ENCODE results near the gene PRRT1B. TPM values are rescaled to one million over a fixed set of nuclear protein-coding genes. Genes with fewer than 3 reads are reported as not detected.
A peak's percentile ranks its signal among the peaks of the same experiment; 100 is the strongest.

PRRT1B gene
- total RNA-seq, 1 experiment from 2014 or later, result 1.2 TPM

DNA sequence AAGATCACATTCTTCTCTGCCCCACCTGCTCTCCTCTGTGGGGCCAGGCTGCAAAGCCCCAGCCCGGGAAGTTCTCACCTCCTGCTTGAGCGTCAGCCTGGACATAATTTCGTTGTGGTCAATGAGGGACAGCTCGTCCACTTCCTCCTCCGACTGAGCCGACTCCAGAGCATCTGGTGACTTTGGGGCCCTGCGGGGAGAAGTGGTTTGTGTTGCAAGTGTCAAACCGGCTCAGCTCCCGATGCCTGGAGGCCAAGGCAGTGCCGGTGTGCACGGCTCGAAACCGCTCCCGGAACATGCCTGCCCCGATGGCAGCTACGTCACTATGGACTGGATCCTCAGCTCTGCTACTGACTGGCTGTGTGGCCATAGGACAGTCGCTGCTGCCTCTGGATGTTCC is 52.8 kb downstream of the PRRT1B start:
- H3K27ac Mint-ChIP-seq, result peak overlapping the region; percentile 19
- no peaks in the 10 kb centered on the region for H3K4me1 Mint-ChIP-seq
- no peak overlapping the region for H3K4me3 Mint-ChIP-seq
- no peak for DNase-seq (ENCODE audit: low spot score)
- ChIA-PET CTCF (interaction anchor here (0.8 to 1.5 kb wide), 2 partner anchors 44 to 115 kb away, joined by 3 to 4 read pairs; no protein-coding TSS in a partner anchor), POLR2A (no interaction called here)
- peaks cover 23% of the 10 kb centered on the region; the same call in 1 of the 2 replicates for H3K36me3 Mint-ChIP-seq
- no peak for TF ChIP-seq ELF4 (CRISPR knock-in tag; IDR thresholded peaks at IDR 0.05; ENCODE audit: low read depth)
- TF ChIP-seq, protein P1, sequence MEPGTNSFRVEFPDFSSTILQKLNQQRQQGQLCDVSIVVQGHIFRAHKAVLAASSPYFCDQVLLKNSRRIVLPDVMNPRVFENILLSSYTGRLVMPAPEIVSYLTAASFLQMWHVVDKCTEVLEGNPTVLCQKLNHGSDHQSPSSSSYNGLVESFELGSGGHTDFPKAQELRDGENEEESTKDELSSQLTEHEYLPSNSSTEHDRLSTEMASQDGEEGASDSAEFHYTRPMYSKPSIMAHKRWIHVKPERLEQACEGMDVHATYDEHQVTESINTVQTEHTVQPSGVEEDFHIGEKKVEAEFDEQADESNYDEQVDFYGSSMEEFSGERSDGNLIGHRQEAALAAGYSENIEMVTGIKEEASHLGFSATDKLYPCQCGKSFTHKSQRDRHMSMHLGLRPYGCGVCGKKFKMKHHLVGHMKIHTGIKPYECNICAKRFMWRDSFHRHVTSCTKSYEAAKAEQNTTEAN (CRISPR knock-in tag; IDR thresholded peaks at IDR 0.05), result no peak
- TF ChIP-seq, protein P2, sequence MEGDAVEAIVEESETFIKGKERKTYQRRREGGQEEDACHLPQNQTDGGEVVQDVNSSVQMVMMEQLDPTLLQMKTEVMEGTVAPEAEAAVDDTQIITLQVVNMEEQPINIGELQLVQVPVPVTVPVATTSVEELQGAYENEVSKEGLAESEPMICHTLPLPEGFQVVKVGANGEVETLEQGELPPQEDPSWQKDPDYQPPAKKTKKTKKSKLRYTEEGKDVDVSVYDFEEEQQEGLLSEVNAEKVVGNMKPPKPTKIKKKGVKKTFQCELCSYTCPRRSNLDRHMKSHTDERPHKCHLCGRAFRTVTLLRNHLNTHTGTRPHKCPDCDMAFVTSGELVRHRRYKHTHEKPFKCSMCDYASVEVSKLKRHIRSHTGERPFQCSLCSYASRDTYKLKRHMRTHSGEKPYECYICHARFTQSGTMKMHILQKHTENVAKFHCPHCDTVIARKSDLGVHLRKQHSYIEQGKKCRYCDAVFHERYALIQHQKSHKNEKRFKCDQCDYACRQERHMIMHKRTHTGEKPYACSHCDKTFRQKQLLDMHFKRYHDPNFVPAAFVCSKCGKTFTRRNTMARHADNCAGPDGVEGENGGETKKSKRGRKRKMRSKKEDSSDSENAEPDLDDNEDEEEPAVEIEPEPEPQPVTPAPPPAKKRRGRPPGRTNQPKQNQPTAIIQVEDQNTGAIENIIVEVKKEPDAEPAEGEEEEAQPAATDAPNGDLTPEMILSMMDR (IDR thresholded peaks at IDR 0.05), result no peak
- no peak for TF ChIP-seq ZNF416 (CRISPR knock-in tag; IDR thresholded peaks at IDR 0.05)
- no peak for TF ChIP-seq SMAD3 (CRISPR knock-in tag; IDR thresholded peaks at IDR 0.05; ENCODE audit: borderline replicate concordance)
- TF ChIP-seq, protein P3, sequence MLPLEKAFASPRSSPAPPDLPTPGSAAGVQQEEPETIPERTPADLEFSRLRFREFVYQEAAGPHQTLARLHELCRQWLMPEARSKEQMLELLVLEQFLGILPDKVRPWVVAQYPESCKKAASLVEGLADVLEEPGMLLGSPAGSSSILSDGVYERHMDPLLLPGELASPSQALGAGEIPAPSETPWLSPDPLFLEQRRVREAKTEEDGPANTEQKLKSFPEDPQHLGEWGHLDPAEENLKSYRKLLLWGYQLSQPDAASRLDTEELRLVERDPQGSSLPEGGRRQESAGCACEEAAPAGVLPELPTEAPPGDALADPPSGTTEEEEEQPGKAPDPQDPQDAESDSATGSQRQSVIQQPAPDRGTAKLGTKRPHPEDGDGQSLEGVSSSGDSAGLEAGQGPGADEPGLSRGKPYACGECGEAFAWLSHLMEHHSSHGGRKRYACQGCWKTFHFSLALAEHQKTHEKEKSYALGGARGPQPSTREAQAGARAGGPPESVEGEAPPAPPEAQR (CRISPR knock-in tag; IDR thresholded peaks at IDR 0.05), result no peak
- TF ChIP-seq ZNF138 (CRISPR knock-in tag; conservative IDR thresholded peaks at IDR 0.05), result no peak
- TF ChIP-seq, protein P4, sequence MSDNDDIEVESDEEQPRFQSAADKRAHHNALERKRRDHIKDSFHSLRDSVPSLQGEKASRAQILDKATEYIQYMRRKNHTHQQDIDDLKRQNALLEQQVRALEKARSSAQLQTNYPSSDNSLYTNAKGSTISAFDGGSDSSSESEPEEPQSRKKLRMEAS (CRISPR knock-in tag; IDR thresholded peaks at IDR 0.05), result no peak
- TF ChIP-seq, protein P5, sequence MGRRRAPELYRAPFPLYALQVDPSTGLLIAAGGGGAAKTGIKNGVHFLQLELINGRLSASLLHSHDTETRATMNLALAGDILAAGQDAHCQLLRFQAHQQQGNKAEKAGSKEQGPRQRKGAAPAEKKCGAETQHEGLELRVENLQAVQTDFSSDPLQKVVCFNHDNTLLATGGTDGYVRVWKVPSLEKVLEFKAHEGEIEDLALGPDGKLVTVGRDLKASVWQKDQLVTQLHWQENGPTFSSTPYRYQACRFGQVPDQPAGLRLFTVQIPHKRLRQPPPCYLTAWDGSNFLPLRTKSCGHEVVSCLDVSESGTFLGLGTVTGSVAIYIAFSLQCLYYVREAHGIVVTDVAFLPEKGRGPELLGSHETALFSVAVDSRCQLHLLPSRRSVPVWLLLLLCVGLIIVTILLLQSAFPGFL (CRISPR knock-in tag; IDR thresholded peaks at IDR 0.05; ENCODE audit: borderline replicate concordance), result no peak
- TF ChIP-seq ATF1 (CRISPR knock-in tag; IDR thresholded peaks at IDR 0.05), result no peak
- no peak for TF ChIP-seq ZNF121 (CRISPR knock-in tag; IDR thresholded peaks at IDR 0.05)
- TF ChIP-seq TEAD4 (CRISPR knock-in tag; IDR thresholded peaks at IDR 0.05), result no peak
- ATAC-seq, result no peak
- H3K27me3 Mint-ChIP-seq (ENCODE audit: low read depth), result no peaks in the 10 kb centered on the region
- H3K9me3 Mint-ChIP-seq, result no peaks in the 10 kb centered on the region

DNA sequence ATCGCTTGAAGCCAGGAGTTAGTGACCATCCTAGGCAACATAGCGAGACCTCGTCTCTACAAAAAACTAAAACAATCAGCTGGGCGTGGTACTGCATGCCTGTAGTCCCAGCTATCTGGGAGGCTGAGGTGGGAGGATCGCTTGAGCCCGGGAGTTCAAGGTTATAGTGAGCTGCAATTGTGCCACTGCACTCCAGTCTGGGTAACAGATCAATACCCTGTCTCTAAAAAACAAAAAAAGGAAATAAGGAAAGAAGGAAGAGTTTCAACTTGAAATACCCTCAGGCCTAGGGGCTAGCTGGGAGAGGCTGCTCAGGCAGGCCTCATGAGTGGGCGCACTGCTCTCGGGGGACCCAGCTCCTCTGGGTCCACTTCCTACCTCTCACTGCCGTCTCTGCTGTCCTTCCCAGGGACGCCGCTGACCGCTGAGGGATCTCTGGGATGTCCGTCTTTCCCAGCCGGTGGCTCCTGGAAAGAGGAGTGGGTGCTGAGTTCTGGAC is 56.4 kb downstream of the PRRT1B start:
- Mint-ChIP-seq H3K9me3 (no peaks in the 10 kb centered on the region), H3K36me3 (peaks cover 15% of the 10 kb centered on the region; the same call in 1 of the 2 replicates), H3K27me3 (ENCODE audit: low read depth) (no peaks in the 10 kb centered on the region), H3K27ac (peak overlapping the region; percentile 55; the same call in 1 of the 2 replicates), H3K4me3 (no peak overlapping the region), H3K4me1 (no peaks in the 10 kb centered on the region)
- ChIA-PET CTCF (interaction anchor here (0.6 to 1.0 kb wide), 5 partner anchors 10 to 132 kb away, joined by 3 to 4 read pairs (median 4); no protein-coding TSS in a partner anchor), POLR2A (no interaction called here)
- DNase-seq (ENCODE audit: low spot score) (no peak), ATAC-seq (no peak)
- TF ChIP-seq, protein P6, sequence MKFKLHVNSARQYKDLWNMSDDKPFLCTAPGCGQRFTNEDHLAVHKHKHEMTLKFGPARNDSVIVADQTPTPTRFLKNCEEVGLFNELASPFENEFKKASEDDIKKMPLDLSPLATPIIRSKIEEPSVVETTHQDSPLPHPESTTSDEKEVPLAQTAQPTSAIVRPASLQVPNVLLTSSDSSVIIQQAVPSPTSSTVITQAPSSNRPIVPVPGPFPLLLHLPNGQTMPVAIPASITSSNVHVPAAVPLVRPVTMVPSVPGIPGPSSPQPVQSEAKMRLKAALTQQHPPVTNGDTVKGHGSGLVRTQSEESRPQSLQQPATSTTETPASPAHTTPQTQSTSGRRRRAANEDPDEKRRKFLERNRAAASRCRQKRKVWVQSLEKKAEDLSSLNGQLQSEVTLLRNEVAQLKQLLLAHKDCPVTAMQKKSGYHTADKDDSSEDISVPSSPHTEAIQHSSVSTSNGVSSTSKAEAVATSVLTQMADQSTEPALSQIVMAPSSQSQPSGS (CRISPR knock-in tag; IDR thresholded peaks at IDR 0.05; ENCODE audit: borderline replicate concordance, low read depth), result no peak
- TF ChIP-seq, protein P7, sequence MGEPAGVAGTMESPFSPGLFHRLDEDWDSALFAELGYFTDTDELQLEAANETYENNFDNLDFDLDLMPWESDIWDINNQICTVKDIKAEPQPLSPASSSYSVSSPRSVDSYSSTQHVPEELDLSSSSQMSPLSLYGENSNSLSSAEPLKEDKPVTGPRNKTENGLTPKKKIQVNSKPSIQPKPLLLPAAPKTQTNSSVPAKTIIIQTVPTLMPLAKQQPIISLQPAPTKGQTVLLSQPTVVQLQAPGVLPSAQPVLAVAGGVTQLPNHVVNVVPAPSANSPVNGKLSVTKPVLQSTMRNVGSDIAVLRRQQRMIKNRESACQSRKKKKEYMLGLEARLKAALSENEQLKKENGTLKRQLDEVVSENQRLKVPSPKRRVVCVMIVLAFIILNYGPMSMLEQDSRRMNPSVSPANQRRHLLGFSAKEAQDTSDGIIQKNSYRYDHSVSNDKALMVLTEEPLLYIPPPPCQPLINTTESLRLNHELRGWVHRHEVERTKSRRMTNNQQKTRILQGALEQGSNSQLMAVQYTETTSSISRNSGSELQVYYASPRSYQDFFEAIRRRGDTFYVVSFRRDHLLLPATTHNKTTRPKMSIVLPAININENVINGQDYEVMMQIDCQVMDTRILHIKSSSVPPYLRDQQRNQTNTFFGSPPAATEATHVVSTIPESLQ (CRISPR knock-in tag; IDR thresholded peaks at IDR 0.05), result no peak
- TF ChIP-seq ZNF232 (CRISPR knock-in tag; IDR thresholded peaks at IDR 0.05), result no peak
- TF ChIP-seq ETV6 (CRISPR knock-in tag; IDR thresholded peaks at IDR 0.05), result no peak
- no peak for TF ChIP-seq ZNF138 (CRISPR knock-in tag; conservative IDR thresholded peaks at IDR 0.05)
- no peak for TF ChIP-seq TP53 (CRISPR knock-in tag; IDR thresholded peaks at IDR 0.05)
- TF ChIP-seq, protein P8, sequence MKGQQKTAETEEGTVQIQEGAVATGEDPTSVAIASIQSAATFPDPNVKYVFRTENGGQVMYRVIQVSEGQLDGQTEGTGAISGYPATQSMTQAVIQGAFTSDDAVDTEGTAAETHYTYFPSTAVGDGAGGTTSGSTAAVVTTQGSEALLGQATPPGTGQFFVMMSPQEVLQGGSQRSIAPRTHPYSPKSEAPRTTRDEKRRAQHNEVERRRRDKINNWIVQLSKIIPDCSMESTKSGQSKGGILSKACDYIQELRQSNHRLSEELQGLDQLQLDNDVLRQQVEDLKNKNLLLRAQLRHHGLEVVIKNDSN (CRISPR knock-in tag; IDR thresholded peaks at IDR 0.05), result no peak
- no peak for TF ChIP-seq ATF1 (CRISPR knock-in tag; IDR thresholded peaks at IDR 0.05)
- TF ChIP-seq, protein P9, sequence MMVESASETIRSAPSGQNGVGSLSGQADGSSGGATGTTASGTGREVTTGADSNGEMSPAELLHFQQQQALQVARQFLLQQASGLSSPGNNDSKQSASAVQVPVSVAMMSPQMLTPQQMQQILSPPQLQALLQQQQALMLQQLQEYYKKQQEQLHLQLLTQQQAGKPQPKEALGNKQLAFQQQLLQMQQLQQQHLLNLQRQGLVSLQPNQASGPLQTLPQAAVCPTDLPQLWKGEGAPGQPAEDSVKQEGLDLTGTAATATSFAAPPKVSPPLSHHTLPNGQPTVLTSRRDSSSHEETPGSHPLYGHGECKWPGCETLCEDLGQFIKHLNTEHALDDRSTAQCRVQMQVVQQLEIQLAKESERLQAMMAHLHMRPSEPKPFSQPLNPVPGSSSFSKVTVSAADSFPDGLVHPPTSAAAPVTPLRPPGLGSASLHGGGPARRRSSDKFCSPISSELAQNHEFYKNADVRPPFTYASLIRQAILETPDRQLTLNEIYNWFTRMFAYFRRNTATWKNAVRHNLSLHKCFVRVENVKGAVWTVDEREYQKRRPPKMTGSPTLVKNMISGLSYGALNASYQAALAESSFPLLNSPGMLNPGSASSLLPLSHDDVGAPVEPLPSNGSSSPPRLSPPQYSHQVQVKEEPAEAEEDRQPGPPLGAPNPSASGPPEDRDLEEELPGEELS (CRISPR knock-in tag; IDR thresholded peaks at IDR 0.05), result no peak
- TF ChIP-seq, protein P10, sequence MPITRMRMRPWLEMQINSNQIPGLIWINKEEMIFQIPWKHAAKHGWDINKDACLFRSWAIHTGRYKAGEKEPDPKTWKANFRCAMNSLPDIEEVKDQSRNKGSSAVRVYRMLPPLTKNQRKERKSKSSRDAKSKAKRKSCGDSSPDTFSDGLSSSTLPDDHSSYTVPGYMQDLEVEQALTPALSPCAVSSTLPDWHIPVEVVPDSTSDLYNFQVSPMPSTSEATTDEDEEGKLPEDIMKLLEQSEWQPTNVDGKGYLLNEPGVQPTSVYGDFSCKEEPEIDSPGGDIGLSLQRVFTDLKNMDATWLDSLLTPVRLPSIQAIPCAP (CRISPR knock-in tag; IDR thresholded peaks at IDR 0.05), result no peak
- no peak for TF ChIP-seq FOXP1 (CRISPR knock-in tag; IDR thresholded peaks at IDR 0.05; ENCODE audit: borderline replicate concordance)
